ENCODE data around the gene UBAP1. TPM values are rescaled to one million over a fixed set of nuclear protein-coding genes. Genes with fewer than 3 reads are reported as not detected.

The UBAP1 gene
- total RNA-seq, 1 donor from 2014 or later, result 37.6 TPM

- no peak for TF ChIP-seq CTCF (IDR thresholded peaks at IDR 0.05; ENCODE audit: borderline replicate concordance)
- intact Hi-C loops (cut with micrococcal nuclease), result no loop called here
Observed at GRCh38 chr9:34179213-34180136, 632 bp downstream of the UBAP1 start.

GRCh38 chr9:34185778-34186551, 7.1 kb downstream of the UBAP1 start:
- Histone ChIP-seq H3K36me3 (peaks cover 4% of the 10 kb centered on the region), H3K27ac (replicated peaks) (peak overlapping the region; percentile 81), H3K9me3 (replicated peaks) (no peaks in the 10 kb centered on the region), H3K4me3 (no peak overlapping the region), H3K27me3 (ENCODE audit: low read depth) (no peaks in the 10 kb centered on the region), H3K4me1 (peaks cover 59% of the 10 kb centered on the region)
- intact Hi-C loops (cut with micrococcal nuclease), result no loop called here
- no peak for TF ChIP-seq CTCF (IDR thresholded peaks at IDR 0.05; ENCODE audit: borderline replicate concordance)
- no peak for DNase-seq

More at GRCh38 chr9:34179213-34180136, 632 bp downstream of the UBAP1 start:
- Histone ChIP-seq H3K36me3 (no peaks in the 10 kb centered on the region), H3K9me3 (replicated peaks) (no peaks in the 10 kb centered on the region), H3K27ac (replicated peaks) (peak overlapping the region; percentile 95), H3K4me3 (peak overlapping the region; percentile 91), H3K27me3 (ENCODE audit: low read depth) (no peaks in the 10 kb centered on the region), H3K4me1 (peaks cover 31% of the 10 kb centered on the region)
- DNase-seq, result no peak

- H3K4me1 ChIP-seq, result peaks cover 78% of the 10 kb centered on the region
- intact Hi-C loops (cut with micrococcal nuclease), result no loop called here
- no peaks in the 10 kb centered on the region for H3K9me3 ChIP-seq (replicated peaks)
- H3K27me3 ChIP-seq (ENCODE audit: low read depth), result no peaks in the 10 kb centered on the region
- no peak overlapping the region for H3K4me3 ChIP-seq
- H3K36me3 ChIP-seq, result peaks cover 4% of the 10 kb centered on the region
- H3K27ac ChIP-seq (replicated peaks), result no peak overlapping the region
- DNase-seq, result no peak
- no peak for TF ChIP-seq CTCF (IDR thresholded peaks at IDR 0.05; ENCODE audit: borderline replicate concordance)
Observed at GRCh38 chr9:34187891-34188240, 9.0 kb downstream of the UBAP1 start.

- H3K27ac ChIP-seq (replicated peaks), result peak overlapping the region; percentile 31
Observed at GRCh38 chr9:34190996-34191892, 12.4 kb downstream of the UBAP1 start.

More at GRCh38 chr9:34190996-34191892, 12.4 kb downstream of the UBAP1 start:
- H3K36me3 ChIP-seq, result peaks cover 3% of the 10 kb centered on the region
- peak; percentile 29 for TF ChIP-seq CTCF (IDR thresholded peaks at IDR 0.05; ENCODE audit: borderline replicate concordance)
- H3K4me3 ChIP-seq, result no peak overlapping the region
- H3K27me3 ChIP-seq (ENCODE audit: low read depth), result no peaks in the 10 kb centered on the region
- H3K9me3 ChIP-seq (replicated peaks), result peaks cover 4% of the 10 kb centered on the region
- DNase-seq, result no peak
- peaks cover 78% of the 10 kb centered on the region for H3K4me1 ChIP-seq
- intact Hi-C loops (cut with micrococcal nuclease), result no loop called here

Measured in left ventricle myocardium inferior (tissue), 1 donor.